Activated effector memory CD4-positive, alpha-beta T cell treated with Interleukin-2 at 50 U/mL for 16 hours (primary cell): Measurements from ENCODE around the gene KLHDC10.
"Not testable (repeated sequence)": the region's sequence is repeated elsewhere in the genome, so short reads cannot be mapped to it uniquely, and the experiment has no call there.

Source experiments
- DNase-seq: peaks from one replicate; pipeline ENCODE4 v3.0.0-alpha.2; 2020

The KLHDC10 gene

GRCh38 chr7:130160023-130160422 is 89.7 kb downstream of the KLHDC10 start:
- DNase-seq = no peak

GRCh38 chr7:130160455-130160854 is 90.1 kb downstream of the KLHDC10 start:
- no peak for DNase-seq

DNA sequence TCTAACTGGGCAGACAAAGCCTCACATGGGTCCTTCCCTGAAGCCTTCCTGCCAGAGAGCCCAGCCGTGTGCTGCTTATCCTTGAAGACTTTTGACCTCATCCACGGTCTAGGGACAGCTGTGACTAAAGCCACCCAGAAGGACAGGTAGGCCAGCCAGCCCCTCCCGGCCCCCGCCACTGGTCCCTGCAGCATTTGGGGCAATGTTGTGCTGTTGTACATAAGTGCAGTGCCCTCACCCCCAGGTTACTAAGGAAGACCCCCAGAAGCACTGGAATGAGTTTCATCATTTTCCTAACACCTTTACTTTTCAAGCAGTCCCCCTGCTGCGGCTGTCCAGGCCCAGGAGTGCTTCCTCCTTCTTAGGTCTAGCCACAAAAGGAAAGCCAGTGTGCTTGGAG is 91.9 kb downstream of the KLHDC10 start:
- no peak for DNase-seq

- no peak for DNase-seq
Measured at GRCh38 chr7:130174237-130174959, 104.1 kb downstream of the KLHDC10 start.

- no peak for DNase-seq
Measured at GRCh38 chr7:130178251-130178650, 107.9 kb downstream of the KLHDC10 start.

DNA sequence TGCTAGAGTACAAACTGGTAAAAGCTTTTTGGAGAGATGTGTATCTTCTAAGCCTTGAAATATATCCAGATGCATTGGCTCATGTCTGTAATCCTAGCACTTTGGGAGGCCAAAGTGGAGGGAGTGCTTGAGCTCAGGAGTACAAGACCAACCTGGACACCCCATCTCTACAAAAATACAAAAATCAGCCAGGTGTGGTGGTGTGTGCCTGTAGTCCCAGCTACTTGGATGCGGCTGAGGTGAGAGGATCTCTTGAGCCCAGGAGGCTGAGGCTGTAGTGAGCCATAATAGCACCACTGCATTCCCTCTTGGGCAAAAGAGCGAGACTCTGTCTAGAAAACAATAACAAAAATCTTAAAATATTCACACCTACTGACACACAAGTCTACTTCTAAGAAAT is 109.3 kb downstream of the KLHDC10 start:
- DNase-seq = no peak

GRCh38 chr7:130180571-130181262 is 110.4 kb downstream of the KLHDC10 start:
- no peak for DNase-seq

GRCh38 chr7:130181263-130181605 is 110.9 kb downstream of the KLHDC10 start:
- no peak for DNase-seq

DNA sequence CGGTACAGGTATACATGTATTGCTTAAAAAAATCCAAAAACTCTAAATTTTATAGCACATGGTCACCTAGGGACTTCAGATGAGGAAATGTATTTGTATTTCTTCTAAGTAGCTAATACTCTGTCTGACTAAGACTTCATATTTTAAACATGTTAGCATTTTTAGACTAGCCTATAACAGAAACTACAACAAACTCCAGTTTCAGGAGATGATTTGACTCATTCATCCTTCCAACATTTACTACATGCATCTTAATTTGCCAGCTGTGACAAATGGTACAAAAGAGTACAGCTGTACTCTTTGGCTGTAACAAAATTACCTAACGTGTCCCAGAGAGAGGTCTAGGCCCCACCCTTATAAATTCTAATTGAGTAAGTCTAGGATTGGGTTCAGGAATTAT is 112.7 kb downstream of the KLHDC10 start:
- DNase-seq = no peak

- not testable (repeated sequence) for DNase-seq
Measured at GRCh38 chr7:130184349-130184748, 114.0 kb downstream of the KLHDC10 start.
